Measurements from ENCODE around the gene LLGL1.

LLGL1 gene

GRCh38 chr17:18253947-18254821, 28.7 kb downstream of the LLGL1 start:
- no peak for DNase-seq

- no peak for DNase-seq
These were observed 29.6 kb downstream of the LLGL1 start for GRCh38 chr17:18254888-18255649.

DNA sequence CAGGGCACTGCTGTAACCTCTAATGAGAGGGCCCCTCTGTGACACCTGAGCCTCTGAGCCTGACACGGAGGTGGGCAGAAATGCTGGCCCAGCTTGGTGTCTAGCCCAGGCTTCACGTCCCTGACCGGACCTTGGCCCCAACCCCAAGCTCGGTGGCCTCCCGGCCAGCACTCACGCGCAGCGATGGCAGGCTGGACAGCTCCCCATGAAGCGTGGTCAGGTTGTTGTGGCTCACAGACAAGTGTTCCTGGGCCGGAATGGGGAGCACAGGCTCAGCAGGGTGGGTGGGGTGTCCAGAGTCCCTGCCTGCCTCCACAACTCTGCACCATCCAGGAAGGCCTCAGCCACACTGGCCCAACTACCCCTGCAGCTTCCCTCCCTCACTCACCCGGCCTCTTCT, 30.9 kb downstream of the LLGL1 start:
- DNase-seq = no peak

- DNase-seq = no peak
These were observed 31.3 kb downstream of the LLGL1 start for GRCh38 chr17:18256776-18257175.

DNA sequence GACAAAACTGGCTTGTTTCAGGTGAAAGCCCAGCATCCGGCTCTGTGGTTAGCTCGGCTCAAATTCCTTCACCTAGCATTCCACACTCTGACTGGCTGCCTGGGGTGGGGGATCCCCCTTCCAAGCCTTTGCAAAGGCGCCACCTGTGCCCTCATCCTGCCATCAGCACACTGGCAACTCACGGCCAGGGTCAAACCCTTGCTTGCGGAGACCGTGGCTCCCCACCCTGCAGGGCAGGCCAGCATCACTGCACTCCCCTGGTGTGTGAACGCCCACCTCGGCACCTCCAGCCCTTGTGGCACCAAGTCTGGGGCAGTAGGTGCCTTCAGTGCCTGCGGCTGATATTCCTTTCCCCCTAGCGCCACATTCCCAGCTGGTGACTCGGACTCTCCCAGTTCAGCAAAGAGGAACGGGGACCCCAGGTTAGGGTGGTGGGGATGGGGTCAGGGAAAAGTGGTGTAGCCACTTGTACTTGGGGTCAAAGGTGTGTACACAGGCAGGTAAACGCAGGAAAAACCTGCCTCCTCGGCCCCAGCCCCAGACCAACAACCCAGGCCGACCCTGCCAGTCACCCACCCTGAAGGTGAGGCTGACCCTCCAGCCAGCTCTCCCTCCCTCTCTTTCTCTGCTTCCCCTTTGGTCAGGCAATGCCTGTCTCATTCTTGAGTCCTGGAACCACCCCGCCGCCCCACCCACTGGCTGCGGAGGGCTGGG, 32.0 kb downstream of the LLGL1 start:
- no peak for DNase-seq

DNA sequence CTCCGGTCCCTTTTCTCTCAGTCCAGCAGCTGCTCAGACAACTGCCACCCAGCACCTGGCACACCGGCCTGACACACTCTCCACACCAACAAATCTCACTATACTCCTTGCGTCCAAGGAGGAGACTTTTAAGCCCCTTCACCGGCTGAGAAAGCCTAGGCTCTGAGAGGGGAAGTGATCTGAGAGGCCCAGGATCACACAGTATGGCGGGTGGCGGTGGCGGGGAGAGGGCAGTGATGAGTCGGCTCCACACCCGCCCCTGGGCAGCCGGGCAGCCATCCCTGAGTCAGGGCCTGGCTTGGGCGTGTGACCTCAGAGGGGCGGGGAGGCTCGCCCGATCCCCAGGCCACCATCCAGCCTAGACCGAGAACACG, 32.5 kb downstream of the LLGL1 start:
- no peak for DNase-seq

GRCh38 chr17:18258356-18259038, 33.1 kb downstream of the LLGL1 start, which contains the start of gene FLII:
TSS of gene FLII (minus strand) at chr17:18258738. CDS start at chr17:18258690, 48 bp downstream.
- no peak for DNase-seq

GRCh38 chr17:18259621-18260331, 34.3 kb downstream of the LLGL1 start:
- no peak for DNase-seq

- DNase-seq = peak; percentile 60 to 83
These were observed 35.1 kb downstream of the LLGL1 start, which contains the start of gene MIEF2 for GRCh38 chr17:18260332-18261145. TSS of gene MIEF2 (plus strand) at chr17:18260662. CDS start at chr17:18262721, 2,059 bp downstream.

DNA sequence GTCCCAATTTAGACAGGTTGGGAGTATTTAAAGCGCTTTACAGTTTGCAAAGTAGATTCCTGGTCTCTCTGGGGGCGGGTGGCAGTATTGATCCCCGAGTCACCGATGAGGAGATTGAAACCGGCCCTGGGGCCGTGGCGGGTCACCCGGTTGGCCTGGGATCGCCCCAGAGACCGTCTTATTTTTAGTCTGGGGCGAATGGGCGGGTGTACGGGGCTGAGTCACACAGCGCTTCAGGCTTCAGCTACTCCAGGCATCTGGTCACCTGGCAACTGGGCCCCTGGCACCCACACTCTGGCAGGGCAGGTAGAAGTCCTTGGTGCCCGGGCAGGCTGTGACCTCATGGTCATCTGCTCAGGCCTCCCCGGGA, 35.7 kb downstream of the LLGL1 start:
- no peak for DNase-seq

DNA sequence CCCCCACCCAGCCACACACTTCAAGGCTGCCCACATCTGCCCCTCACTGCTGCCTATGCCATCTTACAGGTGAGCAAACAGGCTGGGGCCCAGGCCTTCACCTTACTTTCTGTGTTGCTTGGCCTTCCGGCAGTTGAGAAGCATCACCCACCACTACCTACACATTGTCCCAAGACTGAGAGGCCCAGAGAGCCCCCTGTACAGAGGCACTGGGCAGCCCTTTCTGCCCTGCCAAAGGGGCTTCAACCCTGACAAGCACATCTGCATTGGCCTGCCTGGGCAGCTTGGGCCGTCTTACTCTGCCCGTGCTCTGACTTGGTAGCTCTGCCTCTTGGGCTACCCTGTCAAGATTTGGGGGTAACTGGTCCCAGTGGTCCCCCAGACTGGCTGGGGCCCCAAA, 36.2 kb downstream of the LLGL1 start:
- DNase-seq = no peak

DNA sequence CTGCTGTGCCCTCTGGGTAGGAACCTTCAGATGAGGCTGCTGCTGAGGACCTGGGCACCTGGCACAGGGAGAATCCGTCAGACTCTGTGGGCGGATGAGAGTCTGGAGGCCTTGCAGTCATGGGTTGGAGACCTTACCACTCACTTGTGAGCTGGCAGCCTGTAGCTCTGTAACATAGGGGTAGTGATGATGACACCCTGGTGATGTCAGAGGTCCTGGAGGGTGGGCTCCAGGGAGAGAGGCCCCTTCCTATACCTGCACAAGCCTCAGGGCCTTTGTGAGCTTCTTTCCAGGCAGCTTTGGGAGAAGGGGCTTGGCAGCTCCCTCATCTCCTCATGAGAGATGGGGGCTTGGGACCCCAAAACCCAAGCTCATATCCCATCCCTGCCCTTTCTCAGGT, 36.7 kb downstream of the LLGL1 start:
- DNase-seq = no peak

DNA sequence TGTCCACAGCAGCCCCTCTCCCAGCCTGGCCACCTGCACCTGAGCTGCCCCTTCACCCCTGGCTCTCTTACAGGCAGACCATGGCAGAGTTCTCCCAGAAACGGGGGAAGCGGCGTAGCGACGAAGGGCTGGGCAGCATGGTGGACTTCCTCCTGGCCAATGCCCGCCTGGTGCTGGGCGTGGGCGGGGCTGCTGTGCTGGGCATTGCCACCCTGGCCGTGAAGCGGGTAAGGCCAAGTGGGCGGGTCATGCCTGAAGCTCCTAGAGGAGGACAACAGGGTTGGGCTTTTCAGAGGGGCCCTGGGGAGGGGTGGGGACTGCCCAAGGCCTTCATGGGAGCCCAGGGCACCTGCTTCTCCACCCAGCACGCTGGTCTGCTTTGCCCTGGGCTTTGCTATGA, 37.2 kb downstream of the LLGL1 start:
- DNase-seq = no peak

GRCh38 chr17:18263885-18264682, 38.6 kb downstream of the LLGL1 start:
- no peak for DNase-seq

GRCh38 chr17:18267366-18267765, 41.9 kb downstream of the LLGL1 start:
- no peak for DNase-seq

DNA sequence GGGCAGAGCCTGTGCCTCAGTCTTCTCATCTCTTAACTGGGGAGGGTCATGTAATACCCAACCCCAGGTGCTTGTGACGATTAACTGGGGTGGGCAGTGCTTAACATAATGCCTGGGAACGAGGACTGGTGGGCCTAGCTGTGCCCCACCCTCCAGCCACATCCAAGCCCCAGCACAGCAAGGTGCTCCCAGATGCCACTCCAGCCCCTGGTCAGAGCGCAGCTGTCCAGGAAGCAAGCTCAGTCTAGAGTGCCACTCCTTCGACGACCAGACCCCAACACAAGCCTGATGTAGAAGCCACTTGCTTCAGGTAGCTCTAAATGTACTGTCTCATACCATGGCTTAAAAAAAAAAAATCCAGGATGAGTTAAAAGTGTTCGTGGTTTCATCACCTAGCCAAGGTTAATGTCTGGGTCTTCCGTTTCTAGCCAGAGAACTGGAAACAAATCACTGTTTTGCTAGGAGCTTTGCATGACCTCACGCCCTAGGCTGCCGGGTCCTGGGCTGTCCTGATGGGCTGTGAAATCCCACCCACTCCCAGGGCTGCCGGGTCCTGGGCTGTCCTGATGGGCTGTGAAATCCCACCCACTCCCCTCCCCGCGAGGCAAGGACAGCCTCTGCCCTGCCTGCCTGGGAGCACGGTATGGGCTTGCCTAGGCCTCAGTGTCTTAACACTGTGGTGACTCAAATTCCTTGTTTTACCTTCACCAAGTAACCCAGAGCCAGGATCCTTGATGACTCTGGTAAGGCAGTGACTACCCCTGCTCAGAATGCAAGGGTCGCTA, 42.7 kb downstream of the LLGL1 start:
- no peak for DNase-seq

DNA sequence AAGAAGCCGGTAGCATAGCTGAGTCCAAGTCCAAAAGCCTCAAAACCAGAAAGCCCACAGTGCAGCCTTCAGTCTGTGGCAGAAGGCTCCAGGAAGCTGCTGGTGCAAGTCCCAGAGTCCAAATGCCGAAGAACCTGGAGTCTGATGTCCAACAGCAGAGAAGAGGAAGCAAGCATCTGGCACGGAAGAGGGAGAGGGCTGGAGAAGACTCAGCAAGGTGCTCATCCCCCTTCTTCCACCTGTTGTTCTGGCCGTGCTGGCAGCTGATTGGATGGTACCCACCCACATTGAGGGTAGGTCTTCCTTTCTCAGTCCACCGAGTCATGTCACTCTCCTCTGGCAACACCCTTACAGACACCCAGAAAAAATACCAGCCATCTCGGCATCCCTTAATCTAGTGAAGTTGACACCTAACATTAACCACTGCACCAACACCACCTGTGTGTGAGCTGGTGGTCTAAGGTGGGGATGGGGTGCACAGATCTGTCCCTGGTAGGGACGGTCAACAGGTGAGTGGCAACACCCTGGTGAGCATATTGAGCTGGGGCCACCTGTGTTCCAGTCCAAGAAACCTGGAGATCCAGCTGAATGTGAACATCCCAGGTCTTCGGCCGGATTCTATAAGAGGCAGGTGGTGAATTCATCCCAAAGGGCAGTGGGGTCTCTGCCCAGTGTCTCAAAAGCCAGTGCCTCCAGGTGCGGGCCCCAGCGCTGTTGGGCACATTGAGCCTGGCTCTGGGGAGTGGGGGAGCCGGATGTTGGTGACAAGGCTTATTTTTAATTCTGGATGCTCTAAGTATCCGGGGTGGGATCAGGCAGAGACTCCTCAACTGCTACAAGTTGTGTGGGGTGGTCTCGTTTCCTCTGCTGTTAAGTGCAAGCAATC, 44.9 kb downstream of the LLGL1 start:
- no peak for DNase-seq

GRCh38 chr17:18277076-18277475, 51.6 kb downstream of the LLGL1 start:
- DNase-seq = no peak
